A172 (cell line): ENCODE measurements around the gene CDK5RAP1. TPM values are rescaled to one million over a fixed set of nuclear protein-coding genes. Genes with fewer than 3 reads are reported as not detected.
"Not testable (repeated sequence)": the region's sequence is repeated elsewhere in the genome, so short reads cannot be mapped to it uniquely, and the experiment has no call there.

Experiments used
- DNase-seq: peaks from one replicate; pipeline ENCODE4 v3.0.0-alpha.2; 2015; ENCODE audit warnings: low spot score
- total RNA-seq: library from RNA; depleted of rRNA; stranded (reverse); fragments of >200 nt; shearing (Covaris generic); gene quantifications from 2 replicates; pipeline ENCODE4 v1.2.3, GENCODE V29; 2014; rRNA removed

CDK5RAP1 gene
- 54.3 and 94.3 TPM in 2 replicates for total RNA-seq

- peak; percentile 84 for DNase-seq
Observed at GRCh38 chr20:33401184-33401920, at the start of gene CDK5RAP1. TSS of gene CDK5RAP1 (minus strand) at chr20:33401519. CDS start at chr20:33397064, 4,455 bp downstream.

- DNase-seq = peak; percentile 78
Observed at GRCh38 chr20:33450867-33451266, 49.5 kb upstream of the CDK5RAP1 start.

- no peak for DNase-seq
Observed at GRCh38 chr20:33445881-33446625, 44.7 kb upstream of the CDK5RAP1 start.

GRCh38 chr20:33444797-33445560, 43.7 kb upstream of the CDK5RAP1 start:
- DNase-seq = peak; percentile 35

- peak; percentile 90 for DNase-seq
Observed at GRCh38 chr20:33443512-33444239, 42.4 kb upstream of the CDK5RAP1 start, which contains the start of gene SNTA1. TSS of gene SNTA1 (minus strand) at chr20:33443763. CDS start at chr20:33443620, 143 bp downstream.

GRCh38 chr20:33443006-33443511, 41.7 kb upstream of the CDK5RAP1 start:
- DNase-seq = no peak

- no peak for DNase-seq
Observed at GRCh38 chr20:33442136-33443005, 41.1 kb upstream of the CDK5RAP1 start.

- DNase-seq = no peak
Observed at GRCh38 chr20:33441142-33441955, 40.0 kb upstream of the CDK5RAP1 start.

GRCh38 chr20:33440562-33440961, 39.2 kb upstream of the CDK5RAP1 start:
- not testable (repeated sequence) for DNase-seq

- no peak for DNase-seq
Observed at GRCh38 chr20:33438481-33438880, 37.2 kb upstream of the CDK5RAP1 start.

GRCh38 chr20:33437141-33437911, 36.0 kb upstream of the CDK5RAP1 start:
- DNase-seq = peak; percentile 44

GRCh38 chr20:33434434-33434833, 33.1 kb upstream of the CDK5RAP1 start:
- DNase-seq = no peak

- DNase-seq = peak; percentile 52
Observed at GRCh38 chr20:33433465-33434234, 32.3 kb upstream of the CDK5RAP1 start.

GRCh38 chr20:33431797-33432381, 30.6 kb upstream of the CDK5RAP1 start:
- no peak for DNase-seq

- not testable (repeated sequence) for DNase-seq
Observed at GRCh38 chr20:33423875-33424274, 22.6 kb upstream of the CDK5RAP1 start.

- peak; percentile 91 for DNase-seq
Observed at GRCh38 chr20:33423141-33423834, 22.0 kb upstream of the CDK5RAP1 start.
